Astrocyte of the spinal cord (primary cell): ENCODE results near the gene ZBED6.
A peak's percentile ranks its signal among the peaks of the same experiment; 100 is the strongest.

Experiments used
- DNase-seq: peaks from one replicate; pipeline ENCODE4 v3.0.0; 2011; ENCODE audit warnings: low read depth, low spot score
- H3K4me3 ChIP-seq: 2 replicates; pipeline ENCODE4 v1.5.1; 2011; ENCODE audit warnings: low read depth, mild to moderate bottlenecking, low read length, moderate library complexity
- CTCF ChIP-seq: IDR thresholded peaks from 2 replicates; pipeline ENCODE4 v1.5.1; 2012; ENCODE audit warnings: low read depth, mild to moderate bottlenecking, low read length, inconsistent platforms
- in situ Hi-C: cut with HindIII; loops from 2 replicates; pipeline ENCODE4 v1.10.0; 2017; ENCODE audit warnings: low sequenced_read_pairs

Gene ZBED6

GRCh38 chr1:203769505-203770343 is 25.7 kb upstream of the ZBED6 start:
- in situ Hi-C loops, result no loop called here
- no peak for TF ChIP-seq CTCF
- DNase-seq, result peak; percentile 90
- no peak overlapping the region for H3K4me3 ChIP-seq

- no peak for TF ChIP-seq CTCF
- in situ Hi-C loops, result no loop called here
- no peak overlapping the region for H3K4me3 ChIP-seq
- no peak for DNase-seq
These were observed 23.5 kb upstream of the ZBED6 start for GRCh38 chr1:203771901-203772301.

GRCh38 chr1:203772836-203773235 is 22.6 kb upstream of the ZBED6 start:
- in situ Hi-C loops, result no loop called here
- DNase-seq, result no peak

GRCh38 chr1:203776636-203777035 is 18.8 kb upstream of the ZBED6 start:
- peak; percentile 5 for TF ChIP-seq CTCF
- H3K4me3 ChIP-seq, result no peak overlapping the region
- in situ Hi-C loops, result no loop called here
- no peak for DNase-seq

More at GRCh38 chr1:203772836-203773235, 22.6 kb upstream of the ZBED6 start:
- TF ChIP-seq CTCF, result no peak
- no peak overlapping the region for H3K4me3 ChIP-seq

- DNase-seq, result no peak
- H3K4me3 ChIP-seq, result no peak overlapping the region
- TF ChIP-seq CTCF, result no peak
- in situ Hi-C loops, result no loop called here
These were observed 17.8 kb upstream of the ZBED6 start for GRCh38 chr1:203777596-203777995.

- no peak overlapping the region for H3K4me3 ChIP-seq
- no peak for TF ChIP-seq CTCF
- in situ Hi-C loops, result no loop called here
- no peak for DNase-seq
These were observed 17.3 kb upstream of the ZBED6 start for GRCh38 chr1:203778146-203778545.
